Measurements from ENCODE around the gene MEIS2. TPM values are rescaled to one million over a fixed set of nuclear protein-coding genes. Genes with fewer than 3 reads are reported as not detected.

The MEIS2 gene
- polyA plus RNA-seq, 2 of the 4 experiments (the other 2 are of a cell fraction): 7.3 to 11.1 TPM

DNA sequence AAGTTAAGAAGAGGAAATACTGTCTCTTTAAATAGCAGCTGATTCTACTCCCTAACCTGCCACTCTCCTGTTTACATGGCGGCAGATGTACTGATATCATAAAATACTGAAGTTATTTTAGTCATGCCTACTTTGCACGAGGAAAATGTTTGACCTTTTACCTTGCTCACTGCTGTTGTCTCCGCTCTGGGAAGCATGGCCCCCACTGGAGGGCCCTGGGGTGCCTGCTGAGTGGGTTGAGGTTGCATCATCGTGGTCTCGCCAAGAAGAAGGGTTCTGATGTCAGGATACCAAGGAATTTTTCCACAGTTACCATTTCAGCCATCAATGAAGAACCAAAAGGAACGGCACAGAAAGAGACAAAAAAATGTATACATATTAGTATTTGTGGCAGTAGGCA, 16.7 kb downstream of the MEIS2 start (continued):
- TF ChIP-seq BHLHE40 (IDR thresholded peaks at IDR 0.05; ENCODE audit: low read depth, low read length): no peak

DNA sequence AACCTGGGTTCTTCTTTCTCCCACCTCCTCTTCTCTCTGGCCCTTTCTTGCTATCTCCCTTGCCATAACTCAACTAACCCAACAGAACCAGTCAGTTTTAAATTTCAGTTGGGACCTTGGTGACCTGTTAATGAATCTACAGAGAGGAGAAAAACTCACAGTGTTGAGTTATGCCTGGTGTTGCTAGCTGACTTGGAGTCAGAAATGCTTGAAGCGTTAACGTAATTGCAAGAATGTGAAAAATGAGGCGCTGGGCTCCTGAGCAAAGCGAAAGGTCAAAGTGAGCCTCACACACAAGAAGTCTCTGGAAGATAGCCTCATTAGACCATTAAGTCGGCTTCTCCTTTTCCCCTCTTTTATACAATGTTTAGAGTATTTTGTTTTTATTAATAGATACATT, 18.4 kb downstream of the MEIS2 start:
- Histone ChIP-seq H3K27ac (no peak overlapping the region), H3K4me2 (no peak overlapping the region), H3K4me3 (no peak overlapping the region), H3K9me3 (no peaks in the 10 kb centered on the region), H3K4me1 (no peaks in the 10 kb centered on the region)
- WGBS (ENCODE audit: missing lambda C conversion rate): 93% methylated on average over 5 of the region's 5 CpGs
- CTCF ChIA-PET: no interaction called here
- DNase-seq (ENCODE audit: low read depth in 1 of 2, low spot score in 1 of 2) (no peak), ATAC-seq (no peak), FAIRE-seq (no peak)
- no peak for TF ChIP-seq ZC3H11A (IDR thresholded peaks at IDR 0.05)
- no peak for TF ChIP-seq MAFK (IDR thresholded peaks at IDR 0.05; ENCODE audit: partially characterized antibody)
- no peak for TF ChIP-seq JUN (IDR thresholded peaks at IDR 0.05)
- no peak for TF ChIP-seq HDAC2 (IDR thresholded peaks at IDR 0.05)
- TF ChIP-seq TFCP2L1 (CRISPR knock-in tag; IDR thresholded peaks at IDR 0.05): no peak
- no peak for TF ChIP-seq ESRRA (IDR thresholded peaks at IDR 0.05; ENCODE audit: borderline replicate concordance, low read length)
- TF ChIP-seq, protein P1, sequence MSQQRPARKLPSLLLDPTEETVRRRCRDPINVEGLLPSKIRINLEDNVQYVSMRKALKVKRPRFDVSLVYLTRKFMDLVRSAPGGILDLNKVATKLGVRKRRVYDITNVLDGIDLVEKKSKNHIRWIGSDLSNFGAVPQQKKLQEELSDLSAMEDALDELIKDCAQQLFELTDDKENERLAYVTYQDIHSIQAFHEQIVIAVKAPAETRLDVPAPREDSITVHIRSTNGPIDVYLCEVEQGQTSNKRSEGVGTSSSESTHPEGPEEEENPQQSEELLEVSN (IDR thresholded peaks at IDR 0.05; ENCODE audit: borderline replicate concordance, low read depth): no peak
- TF ChIP-seq BHLHE40 (IDR thresholded peaks at IDR 0.05; ENCODE audit: low read depth, low read length): no peak
- no peak for TF ChIP-seq CHD2 (IDR thresholded peaks at IDR 0.05; ENCODE audit: low read length, partially characterized antibody)
- no peak for TF ChIP-seq EHF (CRISPR knock-in tag; IDR thresholded peaks at IDR 0.05)
- TF ChIP-seq FOSB (CRISPR knock-in tag; IDR thresholded peaks at IDR 0.05): no peak
- TF ChIP-seq, protein P2, sequence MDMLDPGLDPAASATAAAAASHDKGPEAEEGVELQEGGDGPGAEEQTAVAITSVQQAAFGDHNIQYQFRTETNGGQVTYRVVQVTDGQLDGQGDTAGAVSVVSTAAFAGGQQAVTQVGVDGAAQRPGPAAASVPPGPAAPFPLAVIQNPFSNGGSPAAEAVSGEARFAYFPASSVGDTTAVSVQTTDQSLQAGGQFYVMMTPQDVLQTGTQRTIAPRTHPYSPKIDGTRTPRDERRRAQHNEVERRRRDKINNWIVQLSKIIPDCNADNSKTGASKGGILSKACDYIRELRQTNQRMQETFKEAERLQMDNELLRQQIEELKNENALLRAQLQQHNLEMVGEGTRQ (IDR thresholded peaks at IDR 0.05): no peak
- no peak for TF ChIP-seq JUNB (IDR thresholded peaks at IDR 0.05)
- TF ChIP-seq PHF8 (IDR thresholded peaks at IDR 0.05; ENCODE audit: borderline replicate concordance, low read depth): no peak
- TF ChIP-seq, protein P3, sequence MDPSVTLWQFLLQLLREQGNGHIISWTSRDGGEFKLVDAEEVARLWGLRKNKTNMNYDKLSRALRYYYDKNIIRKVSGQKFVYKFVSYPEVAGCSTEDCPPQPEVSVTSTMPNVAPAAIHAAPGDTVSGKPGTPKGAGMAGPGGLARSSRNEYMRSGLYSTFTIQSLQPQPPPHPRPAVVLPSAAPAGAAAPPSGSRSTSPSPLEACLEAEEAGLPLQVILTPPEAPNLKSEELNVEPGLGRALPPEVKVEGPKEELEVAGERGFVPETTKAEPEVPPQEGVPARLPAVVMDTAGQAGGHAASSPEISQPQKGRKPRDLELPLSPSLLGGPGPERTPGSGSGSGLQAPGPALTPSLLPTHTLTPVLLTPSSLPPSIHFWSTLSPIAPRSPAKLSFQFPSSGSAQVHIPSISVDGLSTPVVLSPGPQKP (IDR thresholded peaks at IDR 0.05; ENCODE audit: low read depth, low read length): no peak
- no peak for TF ChIP-seq HOXA7 (CRISPR knock-in tag; IDR thresholded peaks at IDR 0.05)
- TF ChIP-seq CBX8 (IDR thresholded peaks at IDR 0.05): no peak
- no peak for TF ChIP-seq RNF2 (IDR thresholded peaks at IDR 0.05; ENCODE audit: borderline replicate concordance, low read depth)
- POLR2A ChIA-PET: no interaction called here

DNA sequence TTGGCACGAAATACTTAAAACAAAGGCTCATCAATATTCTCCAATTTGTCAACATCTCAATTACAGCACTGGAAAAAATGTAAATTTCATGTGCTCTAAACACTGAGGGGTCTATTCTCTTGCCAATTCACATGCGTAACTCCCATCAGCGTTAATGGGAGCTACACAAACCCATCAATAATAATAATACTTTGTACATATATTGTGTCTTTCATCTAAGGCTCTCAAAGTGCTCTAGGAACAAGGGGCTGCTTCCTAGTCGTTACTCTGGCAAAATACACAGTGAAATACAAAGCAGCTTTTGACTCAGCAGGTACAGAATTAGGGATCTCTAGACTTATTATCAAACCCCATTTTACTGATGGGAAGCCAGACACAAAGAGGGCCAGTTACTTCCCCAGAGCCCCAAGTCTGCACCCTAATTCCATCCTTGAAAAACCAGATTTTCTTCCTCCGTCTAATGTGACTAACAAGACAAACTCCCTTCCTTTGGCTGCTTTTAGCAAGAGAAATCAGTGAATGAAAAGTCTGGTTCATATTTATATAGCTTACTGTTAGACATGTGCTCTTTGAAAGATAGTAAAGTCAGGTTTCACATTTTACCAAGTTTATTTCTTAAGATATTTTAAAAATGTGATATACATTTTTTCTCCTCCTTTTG, 20.0 kb downstream of the MEIS2 start:
- ChIA-PET POLR2A (no interaction called here), CTCF (no interaction called here)
- Histone ChIP-seq H3K4me2 (no peak overlapping the region), H3K4me3 (no peak overlapping the region), H3K4me1 (no peaks in the 10 kb centered on the region), H3K9me3 (no peaks in the 10 kb centered on the region), H3K27ac (no peak overlapping the region)
- 75% methylated on average over 5 of the region's 5 CpGs for WGBS (ENCODE audit: missing lambda C conversion rate)
- FAIRE-seq (no peak), DNase-seq (ENCODE audit: low read depth in 1 of 2, low spot score in 1 of 2) (no peak), ATAC-seq (no peak)
- TF ChIP-seq CEBPB (IDR thresholded peaks at IDR 0.05) (no peak), HOXB13 (CRISPR knock-in tag; IDR thresholded peaks at IDR 0.05; ENCODE audit: low read depth) (no peak), HOXA7 (CRISPR knock-in tag; IDR thresholded peaks at IDR 0.05) (no peak), NR3C1 (IDR thresholded peaks at IDR 0.05) (no peak), FOSL2 (IDR thresholded peaks at IDR 0.05) (no peak), FOSL2 (CRISPR knock-in tag; IDR thresholded peaks at IDR 0.05) (no peak), KDM5A (IDR thresholded peaks at IDR 0.05) (no peak), FOXS1 (CRISPR knock-in tag; IDR thresholded peaks at IDR 0.05) (no peak), NFE2L2 (conservative IDR thresholded peaks at IDR 0.05; ENCODE audit: low read length) (no peak), POLR2AphosphoS2 (conservative IDR thresholded peaks at IDR 0.05; ENCODE audit: low read length) (no peak), HDAC2 (IDR thresholded peaks at IDR 0.05) (no peak), TP53 (CRISPR knock-in tag; IDR thresholded peaks at IDR 0.05) (no peak), FOSB (CRISPR knock-in tag; IDR thresholded peaks at IDR 0.05) (no peak)
- TF ChIP-seq, protein P1 (IDR thresholded peaks at IDR 0.05; ENCODE audit: borderline replicate concordance, low read depth): no peak
